IMR-90 (cell line): ENCODE data around the gene NAA11.

Experiments
- CEBPB ChIP-seq: IDR thresholded peaks from 2 replicates; pipeline ENCODE4 v1.6.1; 2012; ENCODE audit warnings: low read depth, low read length, improper control_type of control experiment
- CHD1 ChIP-seq: IDR thresholded peaks from 2 replicates; pipeline ENCODE4 v1.6.1; 2012; ENCODE audit warnings: low read depth, low read length, improper control_type of control experiment
- POLR2A ChIP-seq: IDR thresholded peaks from 2 replicates; pipeline ENCODE4 v1.6.1; 2012; ENCODE audit warnings: mild to moderate bottlenecking, low read depth, low read length
- RAD21 ChIP-seq: IDR thresholded peaks from 2 replicates; pipeline ENCODE4 v1.6.1; 2012; ENCODE audit warnings: low read length, improper control_type of control experiment
- RFX5 ChIP-seq: IDR thresholded peaks from 2 replicates; pipeline ENCODE4 v1.8.0; 2012; ENCODE audit warnings: low read depth, mild to moderate bottlenecking, low read length, moderate library complexity
- TF ChIP-seq, protein P1 (sequence below): conservative IDR thresholded peaks from 2 replicates; pipeline ENCODE4 v1.5.1; 2012; ENCODE audit warnings: mild to moderate bottlenecking, low read depth, low read length, improper control_type of control experiment
- TF ChIP-seq, protein P2 (sequence below): fragments of 150-350 bp; IDR thresholded peaks from 2 replicates; pipeline ENCODE4 v1.6.1; 2017; ENCODE audit warnings: mild to moderate bottlenecking, antibody characterized with exemption, low read length, low read depth

DNA sequence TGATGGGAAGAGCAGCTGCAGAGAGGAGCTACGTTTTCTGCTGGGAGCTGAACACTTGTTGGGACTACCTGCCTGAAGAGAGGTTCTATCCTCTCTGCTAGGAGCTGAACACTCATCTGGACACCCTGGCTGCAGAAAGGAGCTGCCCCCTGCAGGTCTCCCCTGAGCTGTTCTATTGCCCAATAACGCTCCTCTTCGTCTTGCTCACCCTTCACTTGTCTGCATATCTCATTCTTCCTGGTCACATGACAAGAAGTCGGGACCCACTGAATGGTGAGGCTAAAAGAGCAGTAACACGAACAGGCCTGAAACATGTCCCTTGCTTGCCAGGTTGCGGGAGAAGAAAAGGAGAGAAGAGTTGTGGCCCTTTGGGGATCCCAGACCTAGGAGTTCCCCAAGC lies 27.8 kb downstream of the NAA11 start:
- TF ChIP-seq, protein P1, sequence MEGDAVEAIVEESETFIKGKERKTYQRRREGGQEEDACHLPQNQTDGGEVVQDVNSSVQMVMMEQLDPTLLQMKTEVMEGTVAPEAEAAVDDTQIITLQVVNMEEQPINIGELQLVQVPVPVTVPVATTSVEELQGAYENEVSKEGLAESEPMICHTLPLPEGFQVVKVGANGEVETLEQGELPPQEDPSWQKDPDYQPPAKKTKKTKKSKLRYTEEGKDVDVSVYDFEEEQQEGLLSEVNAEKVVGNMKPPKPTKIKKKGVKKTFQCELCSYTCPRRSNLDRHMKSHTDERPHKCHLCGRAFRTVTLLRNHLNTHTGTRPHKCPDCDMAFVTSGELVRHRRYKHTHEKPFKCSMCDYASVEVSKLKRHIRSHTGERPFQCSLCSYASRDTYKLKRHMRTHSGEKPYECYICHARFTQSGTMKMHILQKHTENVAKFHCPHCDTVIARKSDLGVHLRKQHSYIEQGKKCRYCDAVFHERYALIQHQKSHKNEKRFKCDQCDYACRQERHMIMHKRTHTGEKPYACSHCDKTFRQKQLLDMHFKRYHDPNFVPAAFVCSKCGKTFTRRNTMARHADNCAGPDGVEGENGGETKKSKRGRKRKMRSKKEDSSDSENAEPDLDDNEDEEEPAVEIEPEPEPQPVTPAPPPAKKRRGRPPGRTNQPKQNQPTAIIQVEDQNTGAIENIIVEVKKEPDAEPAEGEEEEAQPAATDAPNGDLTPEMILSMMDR: no peak
- TF ChIP-seq POLR2A: no peak
- no peak for TF ChIP-seq RFX5
- no peak for TF ChIP-seq RAD21
- no peak for TF ChIP-seq CEBPB
- TF ChIP-seq, protein P2, sequence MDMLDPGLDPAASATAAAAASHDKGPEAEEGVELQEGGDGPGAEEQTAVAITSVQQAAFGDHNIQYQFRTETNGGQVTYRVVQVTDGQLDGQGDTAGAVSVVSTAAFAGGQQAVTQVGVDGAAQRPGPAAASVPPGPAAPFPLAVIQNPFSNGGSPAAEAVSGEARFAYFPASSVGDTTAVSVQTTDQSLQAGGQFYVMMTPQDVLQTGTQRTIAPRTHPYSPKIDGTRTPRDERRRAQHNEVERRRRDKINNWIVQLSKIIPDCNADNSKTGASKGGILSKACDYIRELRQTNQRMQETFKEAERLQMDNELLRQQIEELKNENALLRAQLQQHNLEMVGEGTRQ: no peak
- TF ChIP-seq CHD1: no peak
